HG02973 (cell line): ENCODE results near the gene CFAP20DC.

ENCODE experiments used
- ATAC-seq: cut with Tn5 transposase; IDR thresholded peaks from one replicate; pipeline ENCODE4 v1.9.1; 2021; ENCODE audit warnings: moderate library complexity; ENCODE audit not compliant: unreplicated experiment

CFAP20DC gene

DNA sequence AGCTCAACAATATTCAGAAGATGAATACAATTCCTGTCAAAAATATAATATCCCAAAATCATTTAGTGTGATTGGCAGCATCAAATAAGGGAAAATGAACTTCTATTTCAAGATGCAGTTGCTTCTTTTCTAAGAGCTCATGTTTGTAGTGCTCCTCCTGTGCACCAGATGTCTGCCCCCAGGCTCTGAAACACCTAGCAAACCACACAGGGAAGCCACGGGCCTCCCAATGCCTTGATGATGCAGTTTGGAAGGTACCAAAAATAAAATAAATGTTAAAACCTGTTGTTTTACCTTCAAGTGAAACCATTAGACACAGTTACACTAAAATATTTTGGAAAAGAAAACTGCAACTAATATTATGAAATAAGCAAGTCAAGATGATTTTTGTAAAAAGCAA lies 22.2 kb downstream of the CFAP20DC start:
- ATAC-seq, result no peak

DNA sequence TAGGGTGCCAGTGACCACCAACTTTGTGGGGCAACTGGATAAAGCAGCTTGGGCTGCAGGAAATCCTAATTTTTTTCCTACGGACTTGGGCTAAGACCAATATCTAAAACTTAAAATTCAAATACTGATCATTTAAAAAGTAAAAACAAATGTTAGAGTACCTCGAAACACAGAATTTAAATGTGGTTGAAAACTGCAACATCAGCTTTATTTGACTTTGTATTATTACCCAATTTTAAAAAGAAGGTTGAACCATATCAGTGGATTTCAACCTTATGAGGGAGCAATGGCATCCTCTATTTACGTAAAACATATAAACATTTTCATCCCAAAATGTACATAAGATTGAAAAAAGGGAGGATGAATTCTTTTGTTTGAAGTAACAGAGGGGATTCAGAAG lies 26.2 kb downstream of the CFAP20DC start:
- ATAC-seq, result no peak

DNA sequence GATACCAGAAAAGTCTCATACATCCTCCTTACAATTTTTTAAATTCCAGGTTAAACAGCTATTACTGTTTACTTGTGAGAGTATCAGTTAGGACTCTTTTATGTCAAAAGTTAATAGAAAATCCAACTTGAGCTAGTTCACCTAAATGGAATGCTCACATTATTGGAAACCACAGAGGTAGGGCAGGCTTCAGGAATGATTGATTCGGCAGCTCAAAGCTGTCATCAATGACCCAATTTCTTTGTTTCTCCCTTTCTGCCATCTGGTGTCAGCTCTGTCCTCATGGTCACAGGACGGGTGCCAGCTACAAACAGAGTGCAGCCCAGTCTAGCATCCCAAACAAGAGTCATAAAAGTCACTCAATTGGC lies 32.2 kb downstream of the CFAP20DC start:
- no peak for ATAC-seq

DNA sequence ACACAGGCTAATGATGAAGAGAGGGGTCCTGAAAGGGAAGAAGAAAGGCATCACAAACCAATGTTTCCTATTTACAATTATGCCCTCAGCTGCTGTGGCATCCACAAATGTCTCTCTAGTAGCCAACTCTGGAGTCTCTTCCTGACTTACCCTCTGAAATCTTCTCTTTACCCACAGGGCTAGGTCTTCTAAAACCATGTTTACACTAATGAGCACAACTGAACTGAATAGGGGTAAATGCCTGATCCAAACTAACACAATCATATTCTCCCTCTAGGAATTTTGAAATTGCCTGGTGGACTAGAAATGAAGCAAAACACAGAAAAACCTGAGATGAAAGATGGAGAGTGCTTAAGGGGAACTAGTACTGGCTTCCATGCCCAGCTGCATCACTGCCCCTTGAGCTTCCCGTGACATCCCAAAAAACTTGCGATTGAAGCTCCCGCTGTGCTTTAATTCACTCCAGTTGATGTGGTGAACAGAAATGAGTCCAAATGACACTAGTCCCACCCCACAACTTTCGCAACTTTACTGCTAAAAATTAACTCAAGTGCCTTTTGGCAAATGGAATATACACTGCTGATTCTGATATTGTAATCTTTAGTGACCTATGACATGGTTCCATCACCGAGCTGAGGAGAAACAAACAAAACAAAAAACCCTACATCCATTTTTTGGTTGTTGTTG lies 32.8 kb downstream of the CFAP20DC start:
- no peak for ATAC-seq

DNA sequence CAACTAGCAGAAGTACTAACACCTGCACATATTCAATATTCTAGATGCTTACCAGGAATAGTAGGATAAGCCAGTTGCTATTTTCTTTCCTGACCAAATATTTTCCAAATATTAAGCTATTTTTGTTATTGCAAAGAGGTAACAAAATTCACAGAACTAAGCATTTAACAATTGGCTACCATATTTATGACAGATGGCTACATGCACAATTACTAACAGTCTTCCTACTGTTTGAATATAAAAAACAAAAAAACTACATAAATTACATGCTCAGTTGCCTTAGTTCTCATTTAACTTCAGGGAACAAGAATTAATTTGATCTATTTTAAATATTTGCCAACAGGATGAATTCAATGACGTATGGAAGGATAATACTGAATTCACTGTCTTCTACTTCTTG lies 36.2 kb downstream of the CFAP20DC start:
- ATAC-seq, result no peak

DNA sequence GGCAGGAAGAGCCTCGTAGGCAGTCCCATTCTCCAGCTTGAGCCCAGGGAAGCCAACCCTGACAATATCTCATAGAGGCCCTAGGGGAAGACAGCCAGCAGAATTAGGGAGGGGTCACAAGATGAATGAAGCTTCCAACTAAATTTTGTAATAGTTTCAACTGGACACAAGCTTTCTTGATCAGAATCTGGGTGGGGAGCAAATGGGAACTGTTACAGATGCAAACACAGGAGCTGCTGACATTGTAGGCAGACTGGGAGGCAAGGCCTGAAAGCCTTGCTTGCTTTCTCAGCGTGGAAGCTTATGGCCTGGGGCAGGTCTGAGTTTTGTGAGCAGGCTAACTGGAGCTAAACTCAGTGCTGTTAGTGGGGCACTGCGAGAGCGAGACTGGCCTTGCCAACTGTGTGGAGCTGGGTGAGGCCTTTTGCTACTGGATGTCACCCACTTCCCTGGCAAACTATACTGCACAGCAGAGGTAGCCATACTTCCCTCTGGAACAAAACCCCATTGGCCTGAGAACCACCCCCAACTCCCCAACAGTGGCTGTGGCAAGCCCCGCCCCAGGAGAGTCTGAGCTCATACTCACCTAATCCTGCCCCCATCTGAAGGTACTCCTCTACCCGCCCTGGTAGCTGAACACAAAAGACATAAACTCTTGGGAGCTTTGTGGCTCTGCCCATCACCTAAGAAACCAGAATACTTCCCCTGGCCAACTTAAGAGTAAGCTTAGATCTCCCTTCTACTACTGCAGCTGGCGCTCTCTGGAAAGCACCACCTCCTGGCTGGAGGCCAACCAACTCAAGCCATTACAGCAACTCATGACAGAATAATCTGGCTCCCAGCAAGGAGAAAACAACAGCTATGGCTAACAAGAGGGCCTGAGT lies 42.9 kb downstream of the CFAP20DC start:
- no peak for ATAC-seq

DNA sequence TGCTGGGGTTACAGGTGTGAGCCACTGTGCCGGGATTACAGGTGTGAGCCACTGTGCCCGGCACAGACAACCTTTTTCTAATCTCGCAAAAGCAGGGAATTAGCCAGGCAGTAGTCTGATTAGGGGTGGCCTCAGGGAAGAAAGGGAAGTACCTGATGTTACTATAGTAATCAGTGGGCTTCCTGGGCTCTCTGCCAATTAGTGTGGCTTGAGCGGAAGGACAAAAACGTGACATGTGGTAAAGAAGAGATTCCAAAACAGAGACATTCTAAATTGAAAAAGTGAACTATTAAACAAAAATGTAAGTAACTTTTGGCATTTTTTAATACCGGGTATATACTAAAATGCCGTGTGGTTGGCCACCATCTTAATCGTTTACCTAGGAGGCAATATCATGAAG lies 48.1 kb downstream of the CFAP20DC start:
- no peak for ATAC-seq

DNA sequence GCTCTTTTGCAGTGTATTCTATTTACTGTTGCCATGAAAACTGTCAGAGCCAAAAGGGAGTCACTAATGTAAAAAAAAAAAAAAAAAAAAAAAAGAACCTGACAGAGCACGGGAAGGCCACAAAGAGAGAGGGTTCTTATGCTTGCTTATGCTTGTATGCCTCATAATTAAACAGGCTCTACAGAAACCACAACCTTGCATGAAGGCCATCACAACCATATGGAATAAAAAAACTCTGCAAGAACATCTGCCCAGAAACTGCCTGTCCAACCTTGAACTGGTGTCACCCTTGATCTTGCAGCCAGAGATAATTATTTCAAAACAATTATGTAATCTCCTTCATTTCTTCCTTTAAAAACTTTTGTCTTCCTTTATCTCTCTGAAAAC lies 50.1 kb downstream of the CFAP20DC start:
- ATAC-seq, result no peak

DNA sequence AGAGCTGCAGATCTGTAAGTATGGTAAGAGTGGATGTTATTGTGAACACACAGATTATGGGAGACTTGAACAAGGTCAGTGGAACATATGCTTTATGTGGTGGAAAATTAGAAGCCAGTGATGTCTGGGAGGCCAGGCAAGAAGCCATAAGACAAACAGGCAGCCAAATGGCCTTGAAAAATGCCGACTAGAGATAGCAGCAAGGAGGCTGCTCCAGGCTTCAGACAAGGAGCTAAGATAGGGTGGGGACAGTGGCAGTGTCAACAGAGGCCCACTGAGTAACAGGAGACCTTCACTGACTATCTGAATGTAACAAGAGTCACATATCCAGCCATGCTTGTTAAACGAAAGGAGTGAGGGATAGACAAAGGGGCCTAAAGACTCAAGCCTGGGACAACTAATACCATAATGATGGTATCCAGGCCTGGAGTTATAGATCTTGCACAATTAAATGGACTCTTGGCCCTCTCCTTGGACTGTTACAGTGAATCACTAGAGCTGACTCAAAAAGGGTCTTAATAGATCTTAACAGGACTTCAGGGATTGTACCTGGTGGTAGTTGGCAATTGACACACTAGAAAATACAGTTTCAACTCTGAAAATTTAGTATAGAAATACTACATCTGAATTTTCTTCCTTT lies 50.6 kb downstream of the CFAP20DC start:
- no peak for ATAC-seq

DNA sequence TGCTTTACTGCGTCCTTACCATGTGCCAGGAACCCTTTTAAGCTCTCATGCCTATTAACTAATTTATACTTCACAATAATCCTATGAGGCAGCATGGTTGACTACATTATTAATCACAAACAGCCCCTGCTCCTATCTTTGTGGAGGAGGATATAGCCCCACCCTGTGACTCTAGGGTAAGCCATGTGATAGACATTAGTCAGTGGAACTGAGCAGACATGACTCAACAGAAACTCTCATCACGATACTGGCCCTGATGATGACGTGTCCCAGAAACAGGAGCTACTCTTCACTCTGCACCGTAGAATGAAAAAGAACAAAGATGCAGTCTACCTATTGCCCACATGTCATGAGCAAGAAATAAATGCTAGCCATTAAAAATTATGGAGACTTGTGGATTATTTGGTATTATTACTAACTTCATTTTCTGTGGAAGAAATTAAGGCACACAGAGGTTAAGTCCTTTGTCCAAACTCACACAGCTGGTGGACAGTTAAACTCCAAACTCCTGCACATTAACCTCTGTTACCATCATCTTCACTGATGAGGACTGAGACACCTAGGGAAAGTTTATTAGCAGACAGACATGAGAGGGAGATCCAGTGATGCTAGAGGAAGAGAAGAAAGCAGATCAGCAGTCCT lies 51.2 kb downstream of the CFAP20DC start:
- ATAC-seq, result no peak

DNA sequence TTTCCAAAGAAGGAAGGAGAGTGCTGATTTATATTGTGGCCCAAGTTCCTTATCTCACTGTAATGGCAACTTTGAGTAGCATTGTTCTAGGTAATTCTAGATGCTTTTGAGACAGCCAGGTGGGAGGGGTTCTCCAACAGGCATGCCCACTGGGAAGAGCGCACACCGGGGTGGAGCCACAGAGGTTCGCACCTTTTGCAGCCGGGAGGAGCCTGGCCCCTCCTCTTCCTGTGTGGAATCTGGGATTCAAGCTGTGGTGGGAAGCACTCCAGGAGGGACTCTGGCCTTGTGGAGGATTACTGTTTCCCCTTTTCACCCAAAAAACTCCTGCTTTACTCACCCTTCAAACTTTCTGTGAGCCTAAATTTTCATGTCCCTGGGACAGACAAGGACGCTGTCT lies 53.1 kb downstream of the CFAP20DC start:
- no peak for ATAC-seq

DNA sequence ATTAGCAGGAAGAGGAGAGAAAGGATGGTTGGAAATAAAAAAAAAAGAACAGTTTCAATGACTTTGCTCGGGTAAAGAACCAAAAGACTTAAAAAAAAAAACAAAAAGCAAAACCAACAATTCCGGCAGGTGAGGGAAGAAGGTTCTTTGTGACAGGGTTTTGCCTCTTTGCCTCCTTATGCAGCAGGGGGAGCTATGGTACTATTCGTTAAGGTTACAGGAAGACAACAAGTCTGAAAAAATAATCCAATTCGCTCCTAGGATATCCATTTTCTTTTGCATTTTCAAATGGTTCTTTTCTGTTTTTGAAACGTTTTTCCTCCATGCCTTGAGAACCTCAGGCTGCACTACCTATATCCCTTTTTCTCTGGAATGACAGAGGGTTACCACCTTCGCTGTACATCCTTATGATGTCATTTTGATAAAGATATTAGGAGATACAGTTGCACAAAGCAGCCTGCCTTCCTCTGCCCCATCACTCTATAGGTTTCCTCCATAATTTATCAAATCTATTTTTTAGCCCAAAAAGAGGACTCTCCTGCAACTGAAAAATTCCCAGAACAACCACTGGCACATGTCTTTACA lies 55.0 kb downstream of the CFAP20DC start:
- no peak for ATAC-seq

DNA sequence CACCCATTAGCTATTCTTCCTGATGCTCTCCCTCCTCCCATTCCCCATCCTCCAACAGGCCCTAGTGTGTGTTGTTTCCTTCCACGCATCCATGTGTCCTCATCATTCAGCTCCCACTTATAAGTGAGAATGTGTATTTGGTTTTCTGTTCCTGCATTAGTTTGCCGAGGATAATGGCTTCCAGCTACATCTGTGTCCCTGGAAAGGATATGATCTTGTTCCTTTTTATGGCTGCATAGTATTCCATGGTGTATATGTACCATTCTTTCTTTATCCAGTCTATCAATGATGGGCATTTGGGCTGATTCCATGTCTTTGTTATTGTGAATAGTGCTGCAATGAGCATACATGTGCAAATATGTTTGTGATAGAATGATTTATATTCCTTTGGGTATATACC lies 56.3 kb downstream of the CFAP20DC start:
- ATAC-seq, result no peak

DNA sequence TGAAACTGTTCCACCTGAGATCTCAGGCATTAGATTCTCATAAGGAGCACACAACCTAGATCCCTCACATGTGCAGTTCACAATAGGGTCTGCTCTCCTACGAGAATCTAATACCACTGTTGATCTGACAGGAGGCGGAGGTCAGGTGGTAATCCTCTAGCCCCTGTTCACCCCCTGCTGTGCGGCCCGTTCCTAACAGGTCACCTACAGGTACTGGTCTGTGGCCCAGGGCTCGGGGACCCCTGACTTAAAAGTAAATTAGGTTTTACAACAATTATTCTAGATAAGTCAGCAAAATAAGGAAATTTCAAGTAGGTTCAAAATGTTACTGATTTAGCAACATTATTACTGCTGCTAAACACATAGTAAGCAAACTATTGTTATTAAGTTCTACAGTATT lies 58.2 kb downstream of the CFAP20DC start:
- ATAC-seq, result no peak

DNA sequence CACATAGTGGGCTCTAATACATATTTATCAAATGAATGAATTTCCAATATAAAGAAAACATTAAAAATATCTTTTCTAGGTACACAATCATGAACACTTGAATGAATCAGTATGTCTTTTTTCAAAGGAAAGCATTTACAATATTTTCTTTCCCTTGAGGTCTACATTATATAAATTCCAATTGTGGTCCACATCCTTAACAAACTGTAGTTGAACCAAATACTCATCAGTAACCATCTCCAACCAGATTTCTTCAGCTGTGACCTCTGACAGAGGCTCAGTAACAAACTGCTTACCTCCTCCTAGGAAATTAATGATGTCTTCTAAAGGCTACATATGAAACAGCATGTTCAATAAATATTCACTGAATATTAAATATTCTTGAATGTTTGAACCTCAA lies 58.8 kb downstream of the CFAP20DC start:
- ATAC-seq, result no peak

DNA sequence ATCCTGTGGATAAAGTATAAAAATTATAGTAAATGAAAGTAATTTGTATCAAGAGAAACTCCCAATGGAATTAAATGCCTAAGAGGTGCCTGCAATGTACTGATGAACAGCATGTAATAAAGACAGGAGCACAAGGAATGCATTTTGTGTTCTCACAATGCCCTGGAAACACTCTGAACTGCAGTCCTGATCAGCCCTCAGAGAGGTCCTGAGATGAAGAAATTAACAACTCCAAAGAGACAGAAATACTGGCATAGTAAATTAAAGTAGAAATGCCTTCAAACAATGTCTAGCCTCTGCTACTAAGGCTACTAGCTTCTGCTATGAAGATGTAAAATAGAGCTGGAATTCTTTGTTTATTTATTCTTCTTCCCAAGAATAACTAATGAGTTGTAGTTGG lies 59.9 kb downstream of the CFAP20DC start:
- no peak for ATAC-seq

DNA sequence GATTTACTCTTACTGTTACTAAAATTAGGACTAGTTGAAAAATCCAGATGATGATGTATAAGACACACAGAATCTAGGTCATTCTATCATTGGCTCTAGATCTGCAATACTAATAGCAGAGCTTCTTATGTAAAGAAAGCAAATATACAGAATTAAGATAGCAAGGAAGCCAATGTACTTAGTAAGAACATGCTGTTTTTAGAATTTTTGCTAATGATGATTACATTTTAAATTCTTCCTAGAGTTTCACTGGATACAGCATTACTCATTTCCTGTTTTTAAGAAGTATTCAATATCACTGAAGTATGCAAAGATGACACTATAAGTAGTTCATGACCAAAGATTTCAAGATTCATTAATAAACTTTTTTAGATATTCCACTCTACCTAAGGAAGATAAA lies 60.7 kb downstream of the CFAP20DC start:
- no peak for ATAC-seq

DNA sequence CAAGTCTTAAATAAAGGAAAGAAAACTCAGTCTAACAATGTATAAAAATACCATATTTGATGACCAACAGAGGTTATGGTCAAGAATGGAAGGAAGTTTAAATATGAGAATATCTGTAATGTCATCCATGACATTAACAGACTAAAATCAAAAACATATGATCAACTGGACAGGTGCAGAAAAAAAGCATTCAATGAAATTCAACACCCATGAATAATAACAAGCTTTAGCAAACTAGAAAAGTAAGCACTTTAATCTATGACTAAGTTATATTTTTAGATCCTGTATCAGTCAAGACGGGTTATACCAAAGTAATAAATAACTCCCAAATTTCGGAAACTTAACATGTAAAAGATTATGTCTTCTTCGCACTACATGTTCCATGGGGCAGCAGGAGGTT lies 61.8 kb downstream of the CFAP20DC start:
- ATAC-seq, result no peak

DNA sequence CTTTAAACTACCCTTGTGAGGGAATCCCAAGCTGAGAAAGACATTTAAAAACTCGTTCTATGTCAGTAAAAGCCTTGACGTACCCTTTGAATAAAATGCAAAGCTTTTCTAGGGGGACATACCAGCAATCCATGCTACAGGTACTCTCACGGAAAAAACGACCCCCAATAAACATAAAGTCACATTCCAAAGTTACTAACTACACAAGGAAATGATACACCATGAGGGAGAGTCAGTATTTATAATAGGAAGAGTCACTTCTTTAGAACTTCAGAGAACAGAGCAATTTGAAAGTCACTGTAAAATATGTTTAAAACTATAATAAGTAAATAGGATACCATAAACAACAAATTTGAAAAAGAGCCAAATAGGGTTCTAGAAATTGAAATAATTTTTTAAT lies 63.2 kb downstream of the CFAP20DC start:
- no peak for ATAC-seq

DNA sequence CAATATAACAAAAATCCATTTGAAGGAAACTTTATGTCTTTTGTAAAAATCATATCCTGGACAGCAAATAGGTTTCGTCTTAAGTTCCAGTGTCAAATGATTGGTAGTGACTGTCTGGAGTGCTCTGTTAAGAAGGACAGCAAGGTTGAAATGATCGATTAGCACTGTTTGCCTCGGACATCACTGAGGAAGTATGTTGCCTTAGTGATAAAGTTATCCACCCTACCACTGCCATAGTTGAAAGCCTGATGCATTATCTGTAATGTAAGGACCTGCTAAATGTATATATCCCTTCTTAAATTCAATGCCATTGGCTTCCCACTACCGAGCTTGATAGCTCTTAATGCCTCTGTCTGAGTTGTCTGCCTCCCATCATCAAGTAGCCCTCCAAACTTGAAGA lies 70.0 kb downstream of the CFAP20DC start:
- ATAC-seq, result no peak

DNA sequence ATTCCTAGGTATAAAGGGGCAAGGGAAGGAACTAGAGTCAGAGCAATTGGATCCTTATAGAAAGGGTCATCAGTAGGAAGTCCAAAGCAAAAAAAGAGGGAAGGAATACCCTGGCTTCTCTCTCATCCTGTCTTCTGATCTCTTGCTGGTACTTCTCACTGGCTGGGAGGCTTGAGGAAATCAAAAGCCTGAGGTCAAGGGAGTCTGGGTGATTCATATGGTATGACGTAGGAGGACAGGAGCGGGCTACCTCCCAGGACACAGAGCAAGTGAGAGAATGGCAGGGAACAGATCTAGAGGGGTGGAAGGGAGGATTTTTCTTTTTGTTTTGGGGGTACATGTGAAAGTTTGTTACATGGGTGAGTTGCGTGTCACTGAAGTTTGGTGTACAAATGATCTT lies 76.0 kb downstream of the CFAP20DC start:
- no peak for ATAC-seq
